ENCODE measurements around the gene ZDHHC14. TPM values are rescaled to one million over a fixed set of nuclear protein-coding genes. Genes with fewer than 3 reads are reported as not detected.

ZDHHC14 gene
- polyA plus RNA-seq, 1 donor (not counting 4 experiments of a cell fraction or from before 2014, with no cell fraction given): 6.4 TPM

- dilution Hi-C loops (cut with MboI; ENCODE audit: extremely low pct_ligation_motif_present, low sequenced_read_pairs): no loop called here
- Histone ChIP-seq H3K4me1 (ENCODE audit: control insufficient read depth, extremely low read depth, insufficient read depth, low read length) (peaks cover 28% of the 10 kb centered on the region), H4K20me1 (ENCODE audit: control insufficient read depth, extremely low read depth, insufficient read depth, low read length) (no peaks in the 10 kb centered on the region), H3K27ac (ENCODE audit: control insufficient read depth, insufficient read depth, low read length) (no peak overlapping the region), H3K9me1 (ENCODE audit: control insufficient read depth, extremely low read depth, insufficient read depth, low read length) (peaks cover 3% of the 10 kb centered on the region), H3K9me3 (ENCODE audit: control insufficient read depth, low read depth, low read length) (no peaks in the 10 kb centered on the region), H3K9ac (ENCODE audit: control insufficient read depth, extremely low read depth, insufficient read depth, low read length) (no peak overlapping the region), H3K36me3 (ENCODE audit: control insufficient read depth in 2 of 2, extremely low read depth in 1 of 2, insufficient read depth in 2 of 2, low read length in 2 of 2) (no peaks in the 10 kb centered on the region), H3K4me3 (ENCODE audit: control insufficient read depth in 2 of 3, extremely low read depth in 1 of 3, insufficient read depth in 2 of 3, low read depth in 1 of 3, low read length in 3 of 3) (no peak overlapping the region), H3K79me2 (ENCODE audit: control insufficient read depth, insufficient read depth, low read length) (no peaks in the 10 kb centered on the region), H3K4me2 (ENCODE audit: control insufficient read depth, extremely low read depth, insufficient read depth, low read depth, low read length) (peak overlapping the region; percentile 86), H3K27me3 (ENCODE audit: control insufficient read depth, extremely low read depth, insufficient read depth, low read length) (no peaks in the 10 kb centered on the region), H2AFZ (ENCODE audit: control insufficient read depth, low read length) (no peak overlapping the region)
- FAIRE-seq: no peak
- DNase-seq (ENCODE audit: low read depth, low spot score): no peak
- no peak for TF ChIP-seq EZH2 (IDR thresholded peaks at IDR 0.05; ENCODE audit: low read length)
- TF ChIP-seq CTCF (optimal IDR thresholded peaks at IDR 0.05 in 1 of 3, IDR thresholded peaks at IDR 0.05 in 1 of 3, conservative IDR thresholded peaks at IDR 0.05 in 1 of 3; ENCODE audit: extremely low read depth in 1 of 3, insufficient read depth in 2 of 3, low read length in 3 of 3): no peak
Observed at GRCh38 chr6:157534134-157534871, 153.3 kb downstream of the ZDHHC14 start.

GRCh38 chr6:157534977-157535339, 154.0 kb downstream of the ZDHHC14 start:
- H3K27ac ChIP-seq (ENCODE audit: control insufficient read depth, insufficient read depth, low read length): peak overlapping the region; percentile 92
- H3K4me3 ChIP-seq (ENCODE audit: control insufficient read depth in 2 of 3, extremely low read depth in 1 of 3, insufficient read depth in 2 of 3, low read depth in 1 of 3, low read length in 3 of 3): peak overlapping the region in 1 of 3 experiments; percentile 50
- no peaks in the 10 kb centered on the region for H4K20me1 ChIP-seq (ENCODE audit: control insufficient read depth, extremely low read depth, insufficient read depth, low read length)
- H3K9ac ChIP-seq (ENCODE audit: control insufficient read depth, extremely low read depth, insufficient read depth, low read length): peak overlapping the region; percentile 57
- H3K9me1 ChIP-seq (ENCODE audit: control insufficient read depth, extremely low read depth, insufficient read depth, low read length): peaks cover 3% of the 10 kb centered on the region
- FAIRE-seq (no peak), DNase-seq (ENCODE audit: low read depth, low spot score) (no peak)
- H3K4me1 ChIP-seq (ENCODE audit: control insufficient read depth, extremely low read depth, insufficient read depth, low read length): peaks cover 28% of the 10 kb centered on the region
- H3K4me2 ChIP-seq (ENCODE audit: control insufficient read depth, extremely low read depth, insufficient read depth, low read depth, low read length): peak overlapping the region; percentile 86
- no peaks in the 10 kb centered on the region for H3K36me3 ChIP-seq (ENCODE audit: control insufficient read depth in 2 of 2, extremely low read depth in 1 of 2, insufficient read depth in 2 of 2, low read length in 2 of 2)
- TF ChIP-seq EZH2 (IDR thresholded peaks at IDR 0.05; ENCODE audit: low read length): no peak
- TF ChIP-seq CTCF (optimal IDR thresholded peaks at IDR 0.05 in 1 of 3, IDR thresholded peaks at IDR 0.05 in 1 of 3, conservative IDR thresholded peaks at IDR 0.05 in 1 of 3; ENCODE audit: extremely low read depth in 1 of 3, insufficient read depth in 2 of 3, low read length in 3 of 3): no peak
- no peaks in the 10 kb centered on the region for H3K27me3 ChIP-seq (ENCODE audit: control insufficient read depth, extremely low read depth, insufficient read depth, low read length)
- H3K79me2 ChIP-seq (ENCODE audit: control insufficient read depth, insufficient read depth, low read length): no peaks in the 10 kb centered on the region
- H3K9me3 ChIP-seq (ENCODE audit: control insufficient read depth, low read depth, low read length): no peaks in the 10 kb centered on the region
- dilution Hi-C loops (cut with MboI; ENCODE audit: extremely low pct_ligation_motif_present, low sequenced_read_pairs): no loop called here
- H2AFZ ChIP-seq (ENCODE audit: control insufficient read depth, low read length): no peak overlapping the region
